ENCODE data around the gene LRRC1. TPM values are rescaled to one million over a fixed set of nuclear protein-coding genes. Genes with fewer than 3 reads are reported as not detected.

LRRC1 gene
- total and polyA plus RNA-seq, 2 of the 13 experiments (the other 11 are each of a cell fraction or from before 2014, with no cell fraction given), result 15.6 to 27.7 TPM

DNA sequence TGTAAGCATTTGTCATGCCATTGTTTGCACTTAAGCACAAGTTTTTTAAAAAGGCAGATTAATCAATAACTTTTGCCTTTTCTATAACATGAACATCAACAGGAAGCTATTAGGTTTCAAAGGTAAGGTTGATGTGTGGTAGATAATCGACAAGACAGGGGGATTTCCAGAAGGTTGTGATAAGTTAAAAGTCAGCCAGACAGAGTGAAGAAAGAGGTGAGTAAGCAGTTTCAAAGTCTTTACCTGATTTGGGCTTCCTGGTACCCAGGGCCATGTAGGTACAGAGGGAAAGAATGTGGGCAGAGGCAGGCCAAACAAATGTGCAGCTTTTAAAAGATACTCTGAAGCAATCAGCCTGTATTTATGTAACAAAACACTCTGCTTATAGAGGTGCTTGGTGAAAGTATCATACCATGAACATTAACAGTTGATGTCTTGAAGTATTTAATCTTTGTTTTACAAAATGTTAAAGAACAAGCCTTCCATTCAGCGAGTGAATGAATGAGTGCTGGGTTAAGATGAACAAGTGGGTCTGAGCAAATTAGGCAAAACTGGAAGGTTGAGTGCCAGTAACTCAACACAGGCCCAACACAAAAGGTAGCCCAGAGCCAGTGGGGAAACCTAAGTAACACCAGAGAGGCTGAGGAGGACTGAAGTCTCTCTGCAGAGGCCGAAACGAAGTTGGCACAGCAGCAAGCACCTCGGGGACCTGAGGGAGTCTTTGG lies 60.2 kb downstream of the LRRC1 start (continued):
- TF ChIP-seq, protein P1, sequence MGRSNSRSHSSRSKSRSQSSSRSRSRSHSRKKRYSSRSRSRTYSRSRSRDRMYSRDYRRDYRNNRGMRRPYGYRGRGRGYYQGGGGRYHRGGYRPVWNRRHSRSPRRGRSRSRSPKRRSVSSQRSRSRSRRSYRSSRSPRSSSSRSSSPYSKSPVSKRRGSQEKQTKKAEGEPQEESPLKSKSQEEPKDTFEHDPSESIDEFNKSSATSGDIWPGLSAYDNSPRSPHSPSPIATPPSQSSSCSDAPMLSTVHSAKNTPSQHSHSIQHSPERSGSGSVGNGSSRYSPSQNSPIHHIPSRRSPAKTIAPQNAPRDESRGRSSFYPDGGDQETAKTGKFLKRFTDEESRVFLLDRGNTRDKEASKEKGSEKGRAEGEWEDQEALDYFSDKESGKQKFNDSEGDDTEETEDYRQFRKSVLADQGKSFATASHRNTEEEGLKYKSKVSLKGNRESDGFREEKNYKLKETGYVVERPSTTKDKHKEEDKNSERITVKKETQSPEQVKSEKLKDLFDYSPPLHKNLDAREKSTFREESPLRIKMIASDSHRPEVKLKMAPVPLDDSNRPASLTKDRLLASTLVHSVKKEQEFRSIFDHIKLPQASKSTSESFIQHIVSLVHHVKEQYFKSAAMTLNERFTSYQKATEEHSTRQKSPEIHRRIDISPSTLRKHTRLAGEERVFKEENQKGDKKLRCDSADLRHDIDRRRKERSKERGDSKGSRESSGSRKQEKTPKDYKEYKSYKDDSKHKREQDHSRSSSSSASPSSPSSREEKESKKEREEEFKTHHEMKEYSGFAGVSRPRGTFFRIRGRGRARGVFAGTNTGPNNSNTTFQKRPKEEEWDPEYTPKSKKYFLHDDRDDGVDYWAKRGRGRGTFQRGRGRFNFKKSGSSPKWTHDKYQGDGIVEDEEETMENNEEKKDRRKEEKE (IDR thresholded peaks at IDR 0.05), result no peak
- TF ChIP-seq HHEX (CRISPR knock-in tag; IDR thresholded peaks at IDR 0.05) (no peak), POLR2A (IDR thresholded peaks at IDR 0.05; ENCODE audit: insufficient read depth in 1 of 2, low read depth in 2 of 2, low read length in 2 of 2) (no peak), MTA1 (CRISPR knock-in tag; IDR thresholded peaks at IDR 0.05; ENCODE audit: borderline replicate concordance) (no peak; the same call in 1 of the 2 replicates), SAFB2 (CRISPR knock-in tag; IDR thresholded peaks at IDR 0.05; ENCODE audit: borderline replicate concordance, low read depth) (no peak), CBFB (CRISPR knock-in tag; IDR thresholded peaks at IDR 0.05) (0 out of 2 replicates have a peak, but pooled peaks have one; percentile 40), NR1H2 (CRISPR knock-in tag; IDR thresholded peaks at IDR 0.05; ENCODE audit: borderline replicate concordance, low read depth) (no peak), ZFP82 (CRISPR knock-in tag; IDR thresholded peaks at IDR 0.05; ENCODE audit: borderline replicate concordance) (no peak), AHR (CRISPR knock-in tag; IDR thresholded peaks at IDR 0.05) (no peak), CAMTA2 (CRISPR knock-in tag; IDR thresholded peaks at IDR 0.05; ENCODE audit: borderline replicate concordance) (no peak), TBL1XR1 (IDR thresholded peaks at IDR 0.05; ENCODE audit: borderline replicate concordance, low read length, partially characterized antibody) (no peak), SP5 (CRISPR knock-in tag; IDR thresholded peaks at IDR 0.05; ENCODE audit: borderline replicate concordance, low read depth) (no peak), PHF21A (CRISPR knock-in tag; IDR thresholded peaks at IDR 0.05) (peak; percentile 87), ZNF552 (CRISPR knock-in tag; IDR thresholded peaks at IDR 0.05; ENCODE audit: borderline replicate concordance) (no peak), ZNF678 (CRISPR knock-in tag; IDR thresholded peaks at IDR 0.05) (no peak), SRF (IDR thresholded peaks at IDR 0.05; ENCODE audit: low read depth, low read length) (peak; percentile 96), SRSF9 (IDR thresholded peaks at IDR 0.05; ENCODE audit: borderline replicate concordance, insufficient read depth, low read depth, low read length, poor library complexity, severe bottlenecking) (no peak), ZNF343 (CRISPR knock-in tag; IDR thresholded peaks at IDR 0.05) (no peak), ZNF737 (CRISPR knock-in tag; IDR thresholded peaks at IDR 0.05; ENCODE audit: borderline replicate concordance) (no peak)
- TF ChIP-seq, protein P2, sequence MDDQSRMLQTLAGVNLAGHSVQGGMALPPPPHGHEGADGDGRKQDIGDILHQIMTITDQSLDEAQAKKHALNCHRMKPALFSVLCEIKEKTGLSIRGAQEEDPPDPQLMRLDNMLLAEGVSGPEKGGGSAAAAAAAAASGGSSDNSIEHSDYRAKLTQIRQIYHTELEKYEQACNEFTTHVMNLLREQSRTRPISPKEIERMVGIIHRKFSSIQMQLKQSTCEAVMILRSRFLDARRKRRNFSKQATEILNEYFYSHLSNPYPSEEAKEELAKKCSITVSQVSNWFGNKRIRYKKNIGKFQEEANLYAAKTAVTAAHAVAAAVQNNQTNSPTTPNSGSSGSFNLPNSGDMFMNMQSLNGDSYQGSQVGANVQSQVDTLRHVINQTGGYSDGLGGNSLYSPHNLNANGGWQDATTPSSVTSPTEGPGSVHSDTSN (CRISPR knock-in tag; IDR thresholded peaks at IDR 0.05; ENCODE audit: borderline replicate concordance), result no peak
- TF ChIP-seq, protein P3, sequence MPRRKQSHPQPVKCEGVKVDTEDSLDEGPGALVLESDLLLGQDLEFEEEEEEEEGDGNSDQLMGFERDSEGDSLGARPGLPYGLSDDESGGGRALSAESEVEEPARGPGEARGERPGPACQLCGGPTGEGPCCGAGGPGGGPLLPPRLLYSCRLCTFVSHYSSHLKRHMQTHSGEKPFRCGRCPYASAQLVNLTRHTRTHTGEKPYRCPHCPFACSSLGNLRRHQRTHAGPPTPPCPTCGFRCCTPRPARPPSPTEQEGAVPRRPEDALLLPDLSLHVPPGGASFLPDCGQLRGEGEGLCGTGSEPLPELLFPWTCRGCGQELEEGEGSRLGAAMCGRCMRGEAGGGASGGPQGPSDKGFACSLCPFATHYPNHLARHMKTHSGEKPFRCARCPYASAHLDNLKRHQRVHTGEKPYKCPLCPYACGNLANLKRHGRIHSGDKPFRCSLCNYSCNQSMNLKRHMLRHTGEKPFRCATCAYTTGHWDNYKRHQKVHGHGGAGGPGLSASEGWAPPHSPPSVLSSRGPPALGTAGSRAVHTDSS (CRISPR knock-in tag; conservative IDR thresholded peaks at IDR 0.05), result no peak
- TF ChIP-seq, protein P4, sequence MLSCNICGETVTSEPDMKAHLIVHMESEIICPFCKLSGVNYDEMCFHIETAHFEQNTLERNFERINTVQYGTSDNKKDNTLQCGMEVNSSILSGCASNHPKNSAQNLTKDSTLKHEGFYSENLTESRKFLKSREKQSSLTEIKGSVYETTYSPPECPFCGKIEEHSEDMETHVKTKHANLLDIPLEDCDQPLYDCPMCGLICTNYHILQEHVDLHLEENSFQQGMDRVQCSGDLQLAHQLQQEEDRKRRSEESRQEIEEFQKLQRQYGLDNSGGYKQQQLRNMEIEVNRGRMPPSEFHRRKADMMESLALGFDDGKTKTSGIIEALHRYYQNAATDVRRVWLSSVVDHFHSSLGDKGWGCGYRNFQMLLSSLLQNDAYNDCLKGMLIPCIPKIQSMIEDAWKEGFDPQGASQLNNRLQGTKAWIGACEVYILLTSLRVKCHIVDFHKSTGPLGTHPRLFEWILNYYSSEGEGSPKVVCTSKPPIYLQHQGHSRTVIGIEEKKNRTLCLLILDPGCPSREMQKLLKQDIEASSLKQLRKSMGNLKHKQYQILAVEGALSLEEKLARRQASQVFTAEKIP (CRISPR knock-in tag; IDR thresholded peaks at IDR 0.05; ENCODE audit: borderline replicate concordance), result no peak

All from HepG2 (cell line).